ENCODE measurements around the gene IRGM.
"Not testable (repeated sequence)": the region's sequence is repeated elsewhere in the genome, so short reads cannot be mapped to it uniquely, and the experiment has no call there.

The IRGM gene

DNA sequence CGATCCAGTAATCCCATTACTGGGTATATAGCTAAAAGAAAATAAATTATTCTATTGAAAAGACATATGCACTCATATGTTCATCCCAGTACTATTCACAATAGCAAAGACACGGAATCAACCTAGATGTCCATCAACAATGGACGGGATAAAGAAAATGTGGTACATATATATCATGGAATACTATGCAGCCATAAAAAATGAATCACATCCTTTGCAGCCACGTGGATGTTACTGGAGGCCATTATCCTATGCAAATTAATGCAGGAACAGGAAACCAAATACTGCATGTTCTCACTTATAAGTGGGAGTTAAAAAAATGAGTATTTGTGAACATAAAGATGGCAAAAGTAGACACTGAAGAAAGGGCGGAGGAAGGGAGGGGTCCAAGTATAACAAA is 16.6 kb upstream of the IRGM start:
- no peak overlapping the region for H3K4me3 ChIP-seq (ENCODE audit: low read depth, low read length)
- DNase-seq (ENCODE audit: low read depth), result no peak
- TF ChIP-seq, protein P1, sequence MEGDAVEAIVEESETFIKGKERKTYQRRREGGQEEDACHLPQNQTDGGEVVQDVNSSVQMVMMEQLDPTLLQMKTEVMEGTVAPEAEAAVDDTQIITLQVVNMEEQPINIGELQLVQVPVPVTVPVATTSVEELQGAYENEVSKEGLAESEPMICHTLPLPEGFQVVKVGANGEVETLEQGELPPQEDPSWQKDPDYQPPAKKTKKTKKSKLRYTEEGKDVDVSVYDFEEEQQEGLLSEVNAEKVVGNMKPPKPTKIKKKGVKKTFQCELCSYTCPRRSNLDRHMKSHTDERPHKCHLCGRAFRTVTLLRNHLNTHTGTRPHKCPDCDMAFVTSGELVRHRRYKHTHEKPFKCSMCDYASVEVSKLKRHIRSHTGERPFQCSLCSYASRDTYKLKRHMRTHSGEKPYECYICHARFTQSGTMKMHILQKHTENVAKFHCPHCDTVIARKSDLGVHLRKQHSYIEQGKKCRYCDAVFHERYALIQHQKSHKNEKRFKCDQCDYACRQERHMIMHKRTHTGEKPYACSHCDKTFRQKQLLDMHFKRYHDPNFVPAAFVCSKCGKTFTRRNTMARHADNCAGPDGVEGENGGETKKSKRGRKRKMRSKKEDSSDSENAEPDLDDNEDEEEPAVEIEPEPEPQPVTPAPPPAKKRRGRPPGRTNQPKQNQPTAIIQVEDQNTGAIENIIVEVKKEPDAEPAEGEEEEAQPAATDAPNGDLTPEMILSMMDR (IDR thresholded peaks at IDR 0.05; ENCODE audit: insufficient read depth, low read depth, low read length, missing control alignments), result no peak

DNA sequence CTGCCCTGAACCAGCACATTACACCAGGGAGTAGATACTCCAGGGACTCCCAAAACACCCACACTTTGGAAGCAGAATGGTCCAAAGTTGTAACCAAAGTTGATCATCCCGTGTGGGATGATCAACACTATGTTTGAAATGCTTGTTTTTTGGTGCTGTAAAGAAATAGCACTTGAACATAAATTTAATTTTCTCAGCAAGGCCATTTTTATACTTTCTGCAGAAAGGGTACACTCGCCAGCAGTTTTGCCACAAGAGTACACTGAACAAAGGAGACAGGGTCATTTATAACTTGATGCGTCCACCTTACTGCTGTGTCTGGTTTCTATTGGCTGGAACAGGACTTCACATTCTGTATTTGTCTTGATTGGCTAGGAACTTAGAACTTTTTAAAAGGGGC is 14.5 kb upstream of the IRGM start:
- not testable (repeated sequence) for H3K4me3 ChIP-seq (ENCODE audit: low read depth, low read length)

DNA sequence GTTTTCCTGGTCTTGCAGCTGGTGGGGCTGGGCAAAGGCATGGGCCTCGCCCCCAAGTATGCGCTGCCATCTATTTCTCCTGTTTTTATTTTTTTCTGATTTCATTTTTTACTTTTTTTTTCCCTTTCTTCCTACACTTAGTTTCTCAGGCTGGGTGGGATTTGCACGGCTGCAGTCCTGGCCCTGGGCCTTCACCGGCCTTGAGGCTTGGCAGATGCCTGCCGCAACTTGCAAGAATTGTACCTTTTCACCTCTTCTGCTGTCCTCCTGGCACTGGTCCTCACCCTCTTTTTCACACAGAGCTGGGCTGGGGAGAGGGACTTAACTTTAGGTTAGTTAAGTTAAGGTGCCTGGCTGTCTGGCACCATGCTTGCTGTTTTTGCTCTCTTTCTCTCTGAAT is 10.3 kb upstream of the IRGM start:
- no peak overlapping the region for H3K4me3 ChIP-seq (ENCODE audit: low read depth, low read length)
- DNase-seq (ENCODE audit: low read depth), result no peak
- TF ChIP-seq, protein P1 (IDR thresholded peaks at IDR 0.05; ENCODE audit: insufficient read depth, low read depth, low read length, missing control alignments), result no peak

More for the DNA sequence above, 14.5 kb upstream of the IRGM start:
- DNase-seq (ENCODE audit: low read depth), result not testable (repeated sequence)

DNA sequence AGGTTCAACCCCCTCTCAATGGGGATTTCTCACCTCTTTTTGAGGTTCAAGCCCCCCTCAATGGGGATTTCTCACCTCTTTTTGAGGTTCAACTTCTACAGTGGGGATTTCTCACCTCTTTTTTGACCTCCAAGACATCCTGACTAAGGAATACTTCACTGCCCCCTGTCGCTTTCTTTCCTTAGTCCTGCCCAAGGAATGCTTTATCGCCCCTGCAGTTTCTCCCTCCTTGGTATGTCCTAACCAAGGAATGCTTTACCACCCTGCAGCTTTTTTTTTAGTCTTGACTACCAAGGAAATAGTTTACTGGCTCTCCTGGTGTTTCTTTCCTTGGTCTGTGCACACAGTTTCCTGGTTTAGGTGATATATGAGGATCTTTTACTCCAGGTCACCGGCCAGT is 9.6 kb upstream of the IRGM start:
- no peak overlapping the region for H3K4me3 ChIP-seq (ENCODE audit: low read depth, low read length)
- no peak for DNase-seq (ENCODE audit: low read depth)
- TF ChIP-seq, protein P1 (IDR thresholded peaks at IDR 0.05; ENCODE audit: insufficient read depth, low read depth, low read length, missing control alignments), result no peak

DNA sequence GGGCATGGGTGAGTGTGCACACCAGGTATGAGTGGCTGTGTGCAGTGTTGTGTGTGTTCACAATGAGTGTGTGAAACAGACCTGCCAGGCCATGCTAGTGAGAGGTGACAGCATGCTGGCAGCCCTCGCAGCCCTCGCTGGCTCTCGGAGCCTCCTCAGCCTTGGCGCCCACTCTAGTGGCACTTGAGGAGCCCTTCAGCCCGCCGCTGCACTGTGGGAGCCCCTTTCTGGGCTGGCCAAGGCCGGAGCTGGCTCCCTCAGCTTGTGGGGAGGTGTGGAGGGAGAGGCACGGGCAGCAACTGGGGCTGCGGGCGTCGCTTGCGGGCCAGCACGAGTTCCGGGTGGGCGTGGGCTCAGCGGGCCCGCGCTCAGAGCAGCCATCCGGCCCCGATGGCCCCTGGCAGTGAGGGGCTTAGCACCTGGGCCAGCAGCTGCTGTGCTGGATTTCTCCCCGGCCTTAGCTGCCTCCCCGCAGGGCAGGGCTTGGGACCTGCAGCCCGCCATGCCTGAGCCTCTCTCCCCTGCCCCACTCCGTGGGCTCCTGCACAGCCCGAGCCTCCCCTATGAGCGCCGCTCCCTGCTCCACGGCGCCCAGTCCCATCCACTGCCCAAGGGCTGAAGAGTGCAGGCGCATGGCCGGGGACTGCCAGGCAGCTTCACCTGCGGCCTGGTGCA is 999 bp upstream of the IRGM start:
- DNase-seq (ENCODE audit: low read depth); H3K4me3 ChIP-seq (ENCODE audit: low read depth, low read length): not testable (repeated sequence)

DNA sequence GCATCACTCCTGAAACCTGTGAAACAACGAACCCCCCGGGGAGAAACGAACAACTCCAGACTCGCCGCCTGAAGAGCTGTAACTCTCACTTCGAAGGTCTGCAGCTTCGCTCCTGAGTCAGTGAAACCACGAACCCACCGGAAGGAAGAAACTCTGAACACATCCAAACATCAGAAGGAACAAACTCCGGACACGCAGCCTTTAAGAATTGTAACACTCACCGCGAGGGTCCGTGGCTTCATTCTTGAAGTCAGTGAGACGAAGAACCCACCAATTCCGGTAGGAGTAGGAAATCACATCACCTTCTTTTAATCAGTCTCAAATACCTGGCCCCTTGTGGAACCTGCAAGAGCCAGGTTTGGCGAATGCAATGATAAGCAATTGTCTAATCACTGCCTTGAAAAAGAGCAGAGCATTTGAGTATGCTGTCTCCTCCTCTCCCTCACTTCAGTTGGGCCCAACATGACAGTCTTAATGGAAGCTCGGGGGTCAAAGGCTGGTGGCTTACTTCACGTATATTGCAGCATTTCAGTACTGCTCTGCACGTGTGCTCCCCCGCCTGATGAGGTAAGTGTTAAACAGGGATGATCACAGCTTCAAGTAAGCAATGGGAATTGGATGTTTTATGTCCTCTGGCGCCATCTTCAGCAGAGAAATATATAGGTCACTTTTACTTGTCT is 473 bp downstream of the IRGM start:
- TF ChIP-seq, protein P1 (IDR thresholded peaks at IDR 0.05; ENCODE audit: insufficient read depth, low read depth, low read length, missing control alignments), result peak; percentile 62

DNA sequence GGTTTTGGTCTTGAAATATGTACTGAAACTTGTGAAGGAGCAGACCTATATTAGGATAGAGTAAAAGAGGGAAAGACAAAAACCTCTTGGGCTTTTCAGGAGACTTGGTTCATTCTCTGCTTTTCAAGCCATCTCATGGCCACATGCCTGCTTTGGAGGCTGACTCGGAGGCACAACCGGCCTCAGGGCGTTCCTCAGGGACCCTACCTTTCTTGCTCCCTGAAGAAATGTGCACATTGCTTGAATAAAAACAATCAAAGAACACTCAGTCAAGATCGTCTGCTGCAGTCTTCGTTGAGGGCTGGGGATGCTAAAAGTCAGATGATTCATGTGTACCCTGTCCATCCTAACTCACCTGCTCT is 994 bp downstream of the IRGM start:
- TF ChIP-seq, protein P1 (IDR thresholded peaks at IDR 0.05; ENCODE audit: insufficient read depth, low read depth, low read length, missing control alignments), result no peak
- no peak overlapping the region for H3K4me3 ChIP-seq (ENCODE audit: low read depth, low read length)
- no peak for DNase-seq (ENCODE audit: low read depth)

More for the DNA sequence above, 473 bp downstream of the IRGM start:
- DNase-seq (ENCODE audit: low read depth), result peak; percentile 87
- H3K4me3 ChIP-seq (ENCODE audit: low read depth, low read length), result peak overlapping the region; percentile 24

DNA sequence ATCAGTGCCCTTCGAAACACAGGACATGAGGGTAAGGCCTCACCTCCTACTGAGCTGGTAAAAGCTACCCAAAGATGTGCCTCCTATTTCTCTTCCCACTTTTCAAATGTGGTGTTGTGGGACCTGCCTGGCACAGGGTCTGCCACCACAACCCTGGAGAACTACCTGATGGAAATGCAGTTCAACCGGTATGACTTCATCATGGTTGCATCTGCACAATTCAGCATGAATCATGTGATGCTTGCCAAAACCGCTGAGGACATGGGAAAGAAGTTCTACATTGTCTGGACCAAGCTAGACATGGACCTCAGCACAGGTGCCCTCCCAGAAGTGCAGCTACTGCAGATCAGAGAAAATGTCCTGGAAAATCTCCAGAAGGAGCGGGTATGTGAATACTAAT is 1.9 kb downstream of the IRGM start:
- TF ChIP-seq, protein P1 (IDR thresholded peaks at IDR 0.05; ENCODE audit: insufficient read depth, low read depth, low read length, missing control alignments), result no peak
- DNase-seq (ENCODE audit: low read depth), result no peak
- H3K4me3 ChIP-seq (ENCODE audit: low read depth, low read length), result no peak overlapping the region

All from GM12865 (cell line).